K562 (cell line): Measurements from ENCODE around the gene NUPR1.

ENCODE experiments used
- ATF2 ChIP-seq: sonication (generic); formaldehyde crosslinking; IDR thresholded peaks from 2 replicates; pipeline ENCODE4 v1.8.1; 2022; ENCODE audit warnings: missing genetic modification reagents
- BHLHE40 ChIP-seq: IDR thresholded peaks from 2 replicates; pipeline ENCODE4 v1.6.1; 2011; ENCODE audit warnings: low read length, improper control_type of control experiment
- CTCF ChIP-seq, 3 experiments: IDR thresholded peaks in 2 of 3; conservative IDR thresholded peaks in 1 of 3; 2 replicates each; pipeline ENCODE4 v1.5.1; 2011 to 2012; ENCODE audit warnings: low read length in 3 of 3, mild to moderate bottlenecking in 3 of 3, control low read depth in 2 of 3, improper control_type of control experiment in 1 of 3, inconsistent platforms in 1 of 3, low read depth in 1 of 3, mixed read lengths in 1 of 3, moderate library complexity in 1 of 3; ENCODE audit not compliant: insufficient read depth in 2 of 3
- E2F5 ChIP-seq: sonication (generic); formaldehyde crosslinking; IDR thresholded peaks from 2 replicates; pipeline ENCODE4 v1.8.0; 2022; ENCODE audit warnings: mild to moderate bottlenecking, missing genetic modification reagents
- ERF ChIP-seq: fragments of 450-650 bp; formaldehyde crosslinking; IDR thresholded peaks from 2 replicates; pipeline ENCODE4 v1.4.0; 2020; ENCODE audit warnings: mild to moderate bottlenecking, mixed read lengths
- FOXK2 ChIP-seq, 2 experiments: fragments of 450-650 bp; IDR thresholded peaks in 1 of 2; conservative IDR thresholded peaks in 1 of 2; 2 replicates each; pipeline ENCODE4 v1.6.1; 2016; ENCODE audit warnings: low read depth in 2 of 2, mild to moderate bottlenecking in 1 of 2
- FOXP1 ChIP-seq: sonication (generic); formaldehyde crosslinking; IDR thresholded peaks from 2 replicates; pipeline ENCODE4 v1.8.0; 2022; ENCODE audit warnings: mild to moderate bottlenecking, missing genetic modification reagents
- JUND ChIP-seq, 2 experiments: IDR thresholded peaks; 2 replicates in 1 of 2; 3 replicates in 1 of 2; pipeline ENCODE4 v1.6.1; 2011; ENCODE audit warnings: borderline replicate concordance in 2 of 2, low read depth in 2 of 2, low read length in 2 of 2, improper control_type of control experiment in 1 of 2, missing biosample characterization in 1 of 2, missing genetic modification characterization in 1 of 2, missing genetic modification reagents in 1 of 2
- MAFK ChIP-seq: IDR thresholded peaks from 2 replicates; pipeline ENCODE4 v1.6.1; 2011; ENCODE audit warnings: low read length, improper control_type of control experiment
- RAD21 ChIP-seq, 2 experiments: fragments of 250-450 bp in 1 of 2; fragments of 450-650 bp in 1 of 2; sonication (Bioruptor Pico) in 1 of 2; formaldehyde crosslinking in 1 of 2; IDR thresholded peaks in 1 of 2; conservative IDR thresholded peaks in 1 of 2; 2 replicates each; pipeline versions ENCODE4 v1.4.0 to v1.8.0; 2020 to 2022; ENCODE audit warnings: mild to moderate bottlenecking in 2 of 2, moderate library complexity in 1 of 2
- SAFB ChIP-seq: fragments of 200-400 bp; formaldehyde crosslinking; IDR thresholded peaks from 2 replicates; pipeline ENCODE4 v1.6.1; 2017; ENCODE audit warnings: low read depth, low read length, borderline replicate concordance
- ZNF384 ChIP-seq: IDR thresholded peaks from 2 replicates; pipeline ENCODE4 v1.6.1; 2012; ENCODE audit warnings: low read depth, low read length, improper control_type of control experiment
- ZNF707 ChIP-seq: fragments of 250-450 bp; sonication (Bioruptor Pico); conservative IDR thresholded peaks from 2 replicates; pipeline ENCODE4 v1.8.0; 2022; ENCODE audit warnings: inconsistent platforms, mild to moderate bottlenecking, moderate library complexity
- ZNF766 ChIP-seq: fragments of 200-800 bp; sonication (Bioruptor generic); conservative IDR thresholded peaks from 2 replicates; pipeline ENCODE4 v1.6.1; 2016; ENCODE audit warnings: missing genetic modification characterization, missing compliant biosample characterization

- TF ChIP-seq ATF2 (no peak), CTCF (IDR thresholded peaks at IDR 0.05 in 2 of 3, conservative IDR thresholded peaks at IDR 0.05 in 1 of 3; ENCODE audit: insufficient read depth in 2 of 3, low read depth in 1 of 3, low read length in 3 of 3) (no peak), RAD21 (CRISPR knock-in tag; conservative IDR thresholded peaks at IDR 0.05 in 1 of 2, IDR thresholded peaks at IDR 0.05 in 1 of 2) (no peak), E2F5 (no peak), ZNF707 (CRISPR knock-in tag) (no peak), ZNF384 (no peak), JUND (IDR thresholded peaks at IDR 0.05; ENCODE audit: borderline replicate concordance, low read depth, low read length) (no peak), JUND (tag; IDR thresholded peaks at IDR 0.05; ENCODE audit: borderline replicate concordance, low read depth, low read length) (no peak), MAFK (no peak), BHLHE40 (no peak), SAFB (no peak), FOXK2 (conservative IDR thresholded peaks at IDR 0.05 in 1 of 2, IDR thresholded peaks at IDR 0.05 in 1 of 2; ENCODE audit: low read depth in 2 of 2) (no peak), ZNF766 (CRISPR knock-in tag) (no peak), ERF (CRISPR knock-in tag) (no peak), FOXP1 (CRISPR knock-in tag) (no peak)
These were observed 27.7 kb downstream of the NUPR1 start for GRCh38 chr16:28511031-28511430.
